Lower lobe of right lung (tissue), 2 donors: ENCODE measurements around the gene AGR3. TPM values are rescaled to one million over a fixed set of nuclear protein-coding genes. Genes with fewer than 3 reads are reported as not detected.

Experiments
- ATAC-seq, 2 donors: fragments of 200-7000 bp; cut with Tn5 transposase; one replicate each; pipeline ENCODE4 v1.9.1; 2020 to 2022; ENCODE audit warnings: mild to moderate bottlenecking in 2 of 2, moderate library complexity in 2 of 2
- DNase-seq: peaks from one replicate; pipeline ENCODE4 v3.0.0-alpha.2; 2020
- H3K27ac ChIP-seq: fragments of 200-600 bp; one replicate; pipeline ENCODE4 v1.8.0; 2022
- H3K27me3 ChIP-seq: fragments of 200-600 bp; one replicate; pipeline ENCODE4 v1.8.0; 2022; ENCODE audit warnings: low read depth
- H3K36me3 ChIP-seq: fragments of 200-600 bp; one replicate; pipeline ENCODE4 v1.8.0; 2022; ENCODE audit warnings: mild to moderate bottlenecking
- H3K4me1 ChIP-seq: fragments of 200-600 bp; one replicate; pipeline ENCODE4 v1.8.0; 2022
- H3K4me3 ChIP-seq: fragments of 200-600 bp; one replicate; pipeline ENCODE4 v1.8.0; 2022; ENCODE audit warnings: mild to moderate bottlenecking
- H3K9me3 ChIP-seq: fragments of 200-600 bp; one replicate; pipeline ENCODE4 v1.8.0; 2022
- CTCF ChIP-seq: fragments of 200-600 bp; IDR thresholded peaks from one replicate; pipeline ENCODE4 v1.8.0; 2022; ENCODE audit warnings: antibody characterized with exemption, mild to moderate bottlenecking
- intact Hi-C: fragments of 100-400 bp; cut with DNase I; formaldehyde crosslinking; loops from one replicate; pipeline ENCODE4 v1.11.0; 2022
- total RNA-seq: library from RNA; stranded (reverse); fragmentation: NEBNext Ultra II Directional; extraction: Animal tissue kit (Norgen Biotek cat#: 25700); gene quantifications from one replicate; pipeline ENCODE4 v1.2.1, GENCODE V29; 2021
- donor health status: DM: no; HTN: yes; CAD: no; lungs with severe emphysema.

Gene AGR3
- total RNA-seq, 1 donor from 2014 or later, result 105 TPM

- H3K4me3 ChIP-seq, result no peak overlapping the region
- no peaks in the 10 kb centered on the region for H3K27me3 ChIP-seq
- TF ChIP-seq CTCF, result no peak
- H3K4me1 ChIP-seq, result no peaks in the 10 kb centered on the region
- H3K27ac ChIP-seq, result no peak overlapping the region
- no peaks in the 10 kb centered on the region for H3K36me3 ChIP-seq
- ATAC-seq (no peak), DNase-seq (no peak)
- H3K9me3 ChIP-seq, result no peaks in the 10 kb centered on the region
- intact Hi-C loops, result no loop called here
Measured at GRCh38 chr7:16845746-16846145, 36.0 kb downstream of the AGR3 start.

GRCh38 chr7:16841681-16842080 is 40.1 kb downstream of the AGR3 start:
- Histone ChIP-seq H3K4me3 (no peak overlapping the region), H3K9me3 (no peaks in the 10 kb centered on the region), H3K4me1 (no peaks in the 10 kb centered on the region), H3K27ac (no peak overlapping the region), H3K36me3 (no peaks in the 10 kb centered on the region), H3K27me3 (no peaks in the 10 kb centered on the region)
- TF ChIP-seq CTCF, result no peak
- intact Hi-C loops, result no loop called here
- no peak for ATAC-seq
- no peak for DNase-seq

- no peak overlapping the region for H3K27ac ChIP-seq
- H3K27me3 ChIP-seq, result no peaks in the 10 kb centered on the region
- intact Hi-C loops, result no loop called here
- H3K4me1 ChIP-seq, result no peaks in the 10 kb centered on the region
- DNase-seq (no peak), ATAC-seq (no peak)
- no peaks in the 10 kb centered on the region for H3K36me3 ChIP-seq
- no peak overlapping the region for H3K4me3 ChIP-seq
- no peak for TF ChIP-seq CTCF
- H3K9me3 ChIP-seq, result no peaks in the 10 kb centered on the region
Measured at GRCh38 chr7:16840094-16840493, 41.7 kb downstream of the AGR3 start.

GRCh38 chr7:16839646-16840045 is 42.1 kb downstream of the AGR3 start:
- no peak overlapping the region for H3K4me3 ChIP-seq
- DNase-seq (no peak), ATAC-seq (no peak)
- no peak overlapping the region for H3K27ac ChIP-seq
- H3K9me3 ChIP-seq, result no peaks in the 10 kb centered on the region
- no peak for TF ChIP-seq CTCF
- no peaks in the 10 kb centered on the region for H3K36me3 ChIP-seq
- H3K27me3 ChIP-seq, result no peaks in the 10 kb centered on the region
- H3K4me1 ChIP-seq, result no peaks in the 10 kb centered on the region
- intact Hi-C loops, result no loop called here

- H3K27me3 ChIP-seq, result no peaks in the 10 kb centered on the region
- intact Hi-C loops, result no loop called here
- no peak overlapping the region for H3K4me3 ChIP-seq
- TF ChIP-seq CTCF, result no peak
- H3K27ac ChIP-seq, result no peak overlapping the region
- no peak for DNase-seq
- H3K4me1 ChIP-seq, result no peaks in the 10 kb centered on the region
- ATAC-seq, result no peak
- H3K36me3 ChIP-seq, result no peaks in the 10 kb centered on the region
- H3K9me3 ChIP-seq, result no peaks in the 10 kb centered on the region
Measured at GRCh38 chr7:16838891-16839290, 42.9 kb downstream of the AGR3 start.

GRCh38 chr7:16838386-16838785 is 43.4 kb downstream of the AGR3 start:
- no peak for TF ChIP-seq CTCF
- no peak overlapping the region for H3K4me3 ChIP-seq
- DNase-seq, result no peak
- no peaks in the 10 kb centered on the region for H3K4me1 ChIP-seq
- H3K36me3 ChIP-seq, result no peaks in the 10 kb centered on the region
- H3K27me3 ChIP-seq, result no peaks in the 10 kb centered on the region
- intact Hi-C loops, result no loop called here
- H3K27ac ChIP-seq, result no peak overlapping the region
- no peaks in the 10 kb centered on the region for H3K9me3 ChIP-seq
- no peak for ATAC-seq
